GM12873 (cell line): ENCODE measurements around the gene CXorf38.

Experiments used
- TF ChIP-seq, protein P1 (sequence below): IDR thresholded peaks from 2 replicates; pipeline ENCODE4 v1.5.1; 2012; ENCODE audit warnings: low read depth, mild to moderate bottlenecking, moderate library complexity, low read length, control low read depth; ENCODE audit not compliant: insufficient read depth; ENCODE audit errors: missing control alignments

The CXorf38 gene

DNA sequence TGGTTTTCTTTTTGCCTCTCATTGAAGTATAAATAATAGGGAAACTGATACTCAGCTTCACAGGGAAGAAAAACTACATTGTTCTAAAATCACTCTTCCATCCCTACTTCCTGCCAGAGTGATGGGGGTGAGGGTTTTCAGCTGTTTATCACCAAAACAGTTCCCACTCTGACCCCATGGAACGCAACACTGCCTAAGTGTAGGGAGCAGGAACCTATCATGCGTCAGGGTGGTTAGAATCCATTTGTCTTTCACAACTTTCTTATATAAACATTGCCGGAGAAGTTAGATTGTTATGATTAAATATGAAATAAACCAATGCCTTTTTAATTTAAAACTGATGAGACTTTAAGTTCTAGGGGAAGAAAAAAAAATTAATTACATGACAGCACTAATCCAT lies 40.0 kb downstream of the CXorf38 start:
- TF ChIP-seq, protein P1, sequence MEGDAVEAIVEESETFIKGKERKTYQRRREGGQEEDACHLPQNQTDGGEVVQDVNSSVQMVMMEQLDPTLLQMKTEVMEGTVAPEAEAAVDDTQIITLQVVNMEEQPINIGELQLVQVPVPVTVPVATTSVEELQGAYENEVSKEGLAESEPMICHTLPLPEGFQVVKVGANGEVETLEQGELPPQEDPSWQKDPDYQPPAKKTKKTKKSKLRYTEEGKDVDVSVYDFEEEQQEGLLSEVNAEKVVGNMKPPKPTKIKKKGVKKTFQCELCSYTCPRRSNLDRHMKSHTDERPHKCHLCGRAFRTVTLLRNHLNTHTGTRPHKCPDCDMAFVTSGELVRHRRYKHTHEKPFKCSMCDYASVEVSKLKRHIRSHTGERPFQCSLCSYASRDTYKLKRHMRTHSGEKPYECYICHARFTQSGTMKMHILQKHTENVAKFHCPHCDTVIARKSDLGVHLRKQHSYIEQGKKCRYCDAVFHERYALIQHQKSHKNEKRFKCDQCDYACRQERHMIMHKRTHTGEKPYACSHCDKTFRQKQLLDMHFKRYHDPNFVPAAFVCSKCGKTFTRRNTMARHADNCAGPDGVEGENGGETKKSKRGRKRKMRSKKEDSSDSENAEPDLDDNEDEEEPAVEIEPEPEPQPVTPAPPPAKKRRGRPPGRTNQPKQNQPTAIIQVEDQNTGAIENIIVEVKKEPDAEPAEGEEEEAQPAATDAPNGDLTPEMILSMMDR: no peak

DNA sequence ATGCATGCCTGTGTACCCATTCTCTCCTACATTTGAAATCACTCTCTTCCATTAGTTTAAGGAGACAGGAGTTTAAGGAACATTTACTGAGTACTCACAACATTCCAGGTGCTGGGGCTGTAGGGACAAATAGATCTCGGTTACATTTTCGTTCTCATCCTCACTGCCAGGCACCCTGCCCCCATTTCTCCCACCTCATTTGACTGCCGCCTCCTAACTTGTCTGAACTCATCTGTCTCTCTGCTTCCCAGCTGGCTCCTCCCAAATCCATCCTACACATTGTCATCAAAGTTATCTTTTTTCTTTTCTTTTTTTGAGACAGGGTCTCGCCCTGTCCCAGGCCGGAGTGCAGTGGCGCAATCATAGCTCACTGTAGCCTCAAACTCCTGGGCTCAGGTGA lies 43.9 kb downstream of the CXorf38 start:
- TF ChIP-seq, protein P1: no peak

DNA sequence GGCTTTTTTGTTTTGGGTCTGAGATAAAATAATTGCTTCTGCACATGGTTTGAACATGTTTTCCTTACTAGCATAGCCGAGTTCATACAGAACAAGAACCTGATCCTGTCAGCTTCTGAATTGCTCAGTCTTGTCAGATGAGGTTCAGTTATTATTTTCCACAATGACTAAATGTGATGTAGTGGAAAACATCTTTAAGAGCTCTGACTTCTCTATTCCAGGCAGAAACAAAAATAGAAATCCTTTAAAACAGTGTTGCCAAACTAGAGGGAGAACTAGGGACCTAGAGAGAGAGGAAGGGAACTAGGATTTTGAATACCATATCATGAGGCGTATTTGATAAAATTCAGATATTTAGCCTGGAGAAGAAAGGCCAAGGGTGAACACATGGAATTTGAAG lies 64.5 kb downstream of the CXorf38 start:
- TF ChIP-seq, protein P1: no peak

DNA sequence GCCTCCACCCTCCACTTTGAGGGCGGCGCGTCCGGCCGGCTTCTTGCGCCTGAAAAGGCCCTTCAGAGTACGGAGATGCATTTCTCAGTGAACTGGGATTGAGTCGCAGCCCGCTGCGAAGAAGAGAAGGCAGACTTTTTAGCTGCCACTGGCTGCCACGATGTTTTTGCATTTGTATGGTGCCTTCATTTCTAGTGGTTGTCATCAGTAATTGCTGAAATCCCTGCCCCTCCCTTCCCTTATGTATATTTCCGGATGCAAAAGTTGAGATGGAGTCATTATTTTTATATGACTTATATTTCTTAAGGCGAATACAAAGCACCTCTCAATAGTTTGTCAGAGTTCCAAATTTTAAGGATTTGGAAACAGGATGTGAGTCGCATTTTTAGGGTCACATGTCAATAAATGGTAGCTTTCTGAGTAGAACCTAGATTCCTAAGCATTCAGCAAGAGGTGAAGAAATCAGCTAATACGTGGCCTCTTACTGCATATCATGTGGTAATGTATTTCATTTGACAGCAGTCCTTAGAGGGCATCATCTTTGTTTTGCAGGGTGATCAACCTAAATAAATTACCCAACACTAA lies 65.9 kb downstream of the CXorf38 start:
- TF ChIP-seq, protein P1: no peak

DNA sequence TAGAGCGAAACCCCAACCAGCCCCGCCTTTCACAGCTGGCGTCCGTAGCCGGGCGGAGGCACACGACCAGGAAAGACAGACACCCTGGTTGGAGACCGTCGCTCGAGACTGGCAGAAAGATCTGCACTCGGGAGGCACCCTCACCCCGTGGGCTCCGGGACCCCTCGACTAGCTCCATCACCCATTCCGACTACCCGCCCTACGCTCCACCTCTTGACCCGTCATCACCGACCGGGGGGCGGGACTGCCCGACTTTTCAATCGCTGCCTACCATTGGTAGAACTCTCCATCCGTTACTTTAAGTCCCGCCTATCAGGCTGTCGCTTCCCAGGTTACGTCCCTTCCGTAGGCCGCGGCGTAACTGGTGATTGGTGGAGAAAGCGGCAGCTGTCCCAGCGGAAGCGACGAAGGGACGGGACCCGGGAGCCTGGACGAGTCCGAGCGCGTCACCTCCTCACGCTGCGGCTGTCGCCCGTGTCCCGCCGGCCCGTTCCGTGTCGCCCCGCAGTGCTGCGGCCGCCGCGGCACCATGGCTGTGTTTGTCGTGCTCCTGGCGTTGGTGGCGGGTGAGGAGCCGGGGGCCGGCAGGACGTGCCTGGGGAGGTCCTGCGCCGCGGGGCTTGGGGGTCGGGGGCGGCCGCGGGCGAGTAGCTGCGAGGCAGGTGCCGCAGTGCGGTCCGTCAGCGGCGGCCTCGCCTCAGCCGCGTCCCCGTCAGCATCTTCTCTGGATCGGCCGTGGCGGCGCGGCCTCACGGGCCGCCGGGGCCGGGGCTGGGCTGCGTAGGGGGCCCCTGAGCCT lies 66.6 kb downstream of the CXorf38 start, which contains the start of gene ATP6AP2:
Gene ATP6AP2, plus strand, starts transcription at position 434 of the 799 bp plus-strand sequence. Its CDS starts 96 bp downstream, at position 530.
- TF ChIP-seq, protein P1: no peak

DNA sequence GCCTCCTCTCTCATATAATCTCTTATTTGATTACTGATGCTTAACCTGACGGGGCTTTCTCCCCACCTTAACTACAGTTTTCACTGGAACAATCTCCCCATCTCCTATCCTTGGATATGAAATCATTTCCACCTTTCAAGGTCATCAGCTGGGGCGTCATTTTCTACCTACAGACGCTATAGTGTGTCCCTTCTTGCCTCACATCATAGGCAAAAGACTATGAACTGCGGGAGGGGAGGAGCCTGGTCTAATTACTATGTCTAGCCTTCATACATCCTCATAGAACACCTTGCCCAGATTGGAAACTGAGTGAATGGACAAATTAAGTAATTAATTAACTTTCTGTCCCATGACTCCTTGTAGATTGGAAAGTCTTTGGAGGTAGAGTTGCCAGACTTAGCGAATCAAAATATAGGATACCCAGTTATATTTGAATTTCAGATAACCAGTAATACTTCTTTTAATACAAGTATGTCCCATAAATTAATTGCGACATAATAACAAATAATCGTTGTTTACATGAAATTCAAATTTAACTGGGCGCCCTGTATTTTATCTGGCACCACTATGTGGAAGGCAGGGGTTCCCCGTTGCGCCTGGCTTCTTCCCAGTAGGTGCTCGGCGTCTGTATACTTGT lies 67.3 kb downstream of the CXorf38 start:
- TF ChIP-seq, protein P1: no peak

DNA sequence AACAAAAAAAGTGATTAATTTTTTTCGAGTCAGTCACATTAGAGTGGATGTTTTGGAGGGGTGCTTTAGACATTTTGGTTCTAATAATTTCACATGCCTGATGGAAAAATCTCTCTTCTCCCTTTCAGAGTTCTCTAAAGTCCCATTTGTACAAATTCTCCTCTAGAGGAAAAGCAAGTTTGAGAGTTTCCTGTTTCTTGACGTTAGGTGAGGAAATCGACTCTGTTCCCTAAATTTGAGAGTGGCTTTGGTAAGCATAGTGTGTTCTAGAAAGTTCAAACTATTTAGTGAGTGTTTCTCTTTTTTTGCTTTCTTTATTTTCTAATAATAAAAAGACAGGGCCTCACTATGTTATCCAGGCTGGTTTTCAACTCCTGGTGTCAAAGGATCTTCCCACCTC lies 68.2 kb downstream of the CXorf38 start:
- TF ChIP-seq, protein P1: no peak
